OCI-LY1 (cell line): ENCODE measurements around the gene DNAJC15.

Experiments used
- H2AFZ ChIP-seq: fragments of 200-600 bp; sonication (generic), shearing (Covaris generic); 2 replicates; pipeline ENCODE4 v1.6.0; 2014; ENCODE audit warnings: antibody characterized with exemption, mild to moderate bottlenecking, low read length
- H3F3A ChIP-seq: fragments of 200-600 bp; sonication (generic), shearing (Covaris generic); 2 replicates; pipeline ENCODE4 v1.6.0; 2014; ENCODE audit warnings: mild to moderate bottlenecking, antibody characterized with exemption, low read length, moderate library complexity; ENCODE audit not compliant: insufficient read depth
- H3K27ac ChIP-seq: fragments of 200-600 bp; sonication (generic); 2 replicates; pipeline ENCODE4 v1.5.1; 2014; ENCODE audit warnings: low read length, mixed run types, mild to moderate bottlenecking, low read depth; ENCODE audit not compliant: poor library complexity, severe bottlenecking
- H3K27me3 ChIP-seq: fragments of 200-600 bp; sonication (generic); 2 replicates; pipeline ENCODE4 v1.6.0; 2014; ENCODE audit warnings: antibody characterized with exemption, mild to moderate bottlenecking, low read length, moderate library complexity; ENCODE audit not compliant: insufficient read depth
- H3K36me3 ChIP-seq: fragments of 200-600 bp; sonication (generic); 2 replicates; pipeline ENCODE4 v1.6.1; 2014; ENCODE audit warnings: mild to moderate bottlenecking, antibody characterized with exemption, low read length, moderate library complexity, mixed read lengths; ENCODE audit not compliant: insufficient read depth
- H3K4me1 ChIP-seq: fragments of 200-600 bp; sonication (generic); 2 replicates; pipeline ENCODE4 v1.5.1; 2014; ENCODE audit warnings: mild to moderate bottlenecking, low read length, moderate library complexity; ENCODE audit not compliant: insufficient read depth, severe bottlenecking
- H3K4me2 ChIP-seq: fragments of 200-600 bp; sonication (generic), shearing (Covaris generic); 2 replicates; pipeline ENCODE4 v1.6.1; 2014; ENCODE audit warnings: low read length
- H3K4me3 ChIP-seq: fragments of 200-600 bp; sonication (generic); 2 replicates; pipeline ENCODE4 v1.5.1; 2014; ENCODE audit warnings: low read length, low read depth, mild to moderate bottlenecking, mixed read lengths; ENCODE audit not compliant: poor library complexity, severe bottlenecking
- H3K79me2 ChIP-seq: fragments of 200-600 bp; shearing (Covaris generic); 2 replicates; pipeline ENCODE4 v1.6.1; 2016; ENCODE audit warnings: mixed run types, low read length, mixed read lengths; ENCODE audit not compliant: insufficient read depth
- H3K9ac ChIP-seq: fragments of 200-600 bp; sonication (generic), shearing (Covaris generic); 2 replicates; pipeline ENCODE4 v1.6.1; 2014; ENCODE audit warnings: mild to moderate bottlenecking, low read length, mixed read lengths
- H3K9me2 ChIP-seq: fragments of 200-600 bp; sonication (generic), shearing (Covaris generic); 2 replicates; pipeline ENCODE4 v1.6.1; 2014; ENCODE audit warnings: low read depth, mild to moderate bottlenecking, low read length, mixed read lengths
- H3K9me3 ChIP-seq: fragments of 200-600 bp; shearing (Covaris generic); 2 replicates; pipeline ENCODE4 v1.6.1; 2014; ENCODE audit warnings: low read length, mixed read lengths
- H4K20me1 ChIP-seq: fragments of 200-600 bp; sonication (generic), shearing (Covaris generic); 2 replicates; pipeline ENCODE4 v1.6.0; 2016; ENCODE audit warnings: mild to moderate bottlenecking, low read length; ENCODE audit not compliant: insufficient read depth
- EZH2 ChIP-seq: fragments of 200-600 bp; sonication (generic), shearing (Covaris generic); IDR thresholded peaks from 2 replicates; pipeline ENCODE4 v1.8.0; 2017; ENCODE audit warnings: borderline replicate concordance, mixed run types, mild to moderate bottlenecking, antibody characterized with exemption, low read length, moderate library complexity, mixed read lengths
- TF ChIP-seq, protein P1 (sequence below): fragments of 200-600 bp; sonication (generic), shearing (Covaris generic); IDR thresholded peaks from 2 replicates; pipeline ENCODE4 v1.5.1; 2017; ENCODE audit warnings: mild to moderate bottlenecking, antibody characterized with exemption, low read length, moderate library complexity, mixed read lengths

Gene DNAJC15

GRCh38 chr13:43145534-43146196 is 122.3 kb downstream of the DNAJC15 start:
- H3K4me1 ChIP-seq: peaks cover 6% of the 10 kb centered on the region
- TF ChIP-seq EZH2: no peak
- TF ChIP-seq, protein P1, sequence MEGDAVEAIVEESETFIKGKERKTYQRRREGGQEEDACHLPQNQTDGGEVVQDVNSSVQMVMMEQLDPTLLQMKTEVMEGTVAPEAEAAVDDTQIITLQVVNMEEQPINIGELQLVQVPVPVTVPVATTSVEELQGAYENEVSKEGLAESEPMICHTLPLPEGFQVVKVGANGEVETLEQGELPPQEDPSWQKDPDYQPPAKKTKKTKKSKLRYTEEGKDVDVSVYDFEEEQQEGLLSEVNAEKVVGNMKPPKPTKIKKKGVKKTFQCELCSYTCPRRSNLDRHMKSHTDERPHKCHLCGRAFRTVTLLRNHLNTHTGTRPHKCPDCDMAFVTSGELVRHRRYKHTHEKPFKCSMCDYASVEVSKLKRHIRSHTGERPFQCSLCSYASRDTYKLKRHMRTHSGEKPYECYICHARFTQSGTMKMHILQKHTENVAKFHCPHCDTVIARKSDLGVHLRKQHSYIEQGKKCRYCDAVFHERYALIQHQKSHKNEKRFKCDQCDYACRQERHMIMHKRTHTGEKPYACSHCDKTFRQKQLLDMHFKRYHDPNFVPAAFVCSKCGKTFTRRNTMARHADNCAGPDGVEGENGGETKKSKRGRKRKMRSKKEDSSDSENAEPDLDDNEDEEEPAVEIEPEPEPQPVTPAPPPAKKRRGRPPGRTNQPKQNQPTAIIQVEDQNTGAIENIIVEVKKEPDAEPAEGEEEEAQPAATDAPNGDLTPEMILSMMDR: no peak
- no peak overlapping the region for H3K9ac ChIP-seq
- H4K20me1 ChIP-seq: no peaks in the 10 kb centered on the region
- H3K9me2 ChIP-seq: no peaks in the 10 kb centered on the region
- no peaks in the 10 kb centered on the region for H3F3A ChIP-seq
- no peaks in the 10 kb centered on the region for H3K27me3 ChIP-seq
- no peaks in the 10 kb centered on the region for H3K36me3 ChIP-seq
- no peak overlapping the region for H3K27ac ChIP-seq
- H2AFZ ChIP-seq: no peak overlapping the region
- H3K79me2 ChIP-seq: no peaks in the 10 kb centered on the region
- no peaks in the 10 kb centered on the region for H3K9me3 ChIP-seq
- no peak overlapping the region for H3K4me2 ChIP-seq
- H3K4me3 ChIP-seq: no peak overlapping the region

GRCh38 chr13:43146400-43146799 is 123.0 kb downstream of the DNAJC15 start:
- Histone ChIP-seq H3K79me2 (no peaks in the 10 kb centered on the region), H3K9me2 (no peaks in the 10 kb centered on the region), H3K9ac (no peak overlapping the region), H3K27me3 (no peaks in the 10 kb centered on the region), H3K4me1 (peaks cover 6% of the 10 kb centered on the region), H3K4me2 (no peak overlapping the region), H2AFZ (no peak overlapping the region), H3K9me3 (no peaks in the 10 kb centered on the region), H3K4me3 (no peak overlapping the region), H4K20me1 (no peaks in the 10 kb centered on the region), H3K36me3 (no peaks in the 10 kb centered on the region), H3F3A (no peaks in the 10 kb centered on the region), H3K27ac (no peak overlapping the region)
- TF ChIP-seq EZH2: no peak
- TF ChIP-seq, protein P1: no peak

DNA sequence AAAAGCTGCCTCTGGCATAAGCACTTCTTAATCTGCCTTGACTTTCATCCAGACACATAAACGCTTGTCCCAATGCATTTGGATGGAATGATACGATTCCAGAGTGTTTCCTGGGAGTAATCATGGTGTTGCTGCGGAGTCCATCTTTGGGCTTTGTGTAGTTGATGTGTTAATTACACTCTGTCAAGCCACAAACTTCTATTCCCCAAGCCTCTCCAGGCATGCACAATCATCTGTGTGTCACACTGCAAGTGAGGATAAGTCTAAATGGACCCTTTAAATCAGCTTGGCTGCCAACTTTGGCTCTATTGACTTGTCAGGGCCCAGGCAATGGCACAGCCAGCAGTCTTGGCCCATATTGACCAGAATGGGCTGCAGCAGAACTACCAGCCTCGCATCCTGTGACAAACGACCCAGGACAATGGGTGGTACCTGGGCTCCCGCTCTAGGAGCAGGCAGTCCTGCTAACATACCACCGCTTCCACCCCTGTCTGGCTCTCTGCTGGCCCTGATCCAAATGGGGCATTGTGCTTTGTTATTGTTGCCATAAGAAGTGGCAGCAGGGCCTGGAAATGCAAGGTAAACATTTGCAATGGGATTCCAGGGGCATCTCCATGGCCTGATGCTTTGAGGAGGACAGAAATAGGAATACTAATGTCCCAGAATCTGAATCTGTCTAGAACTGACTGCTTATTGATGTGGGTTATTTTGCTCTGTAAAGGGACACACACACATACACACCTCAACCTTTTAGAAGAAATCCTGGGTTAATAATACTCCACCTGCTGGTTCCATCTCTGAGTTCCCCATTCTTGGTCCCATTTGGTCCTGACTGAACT is 127.2 kb downstream of the DNAJC15 start:
- Histone ChIP-seq H3K9me2 (no peaks in the 10 kb centered on the region), H3K27me3 (no peaks in the 10 kb centered on the region), H3K27ac (no peak overlapping the region), H3K79me2 (no peaks in the 10 kb centered on the region), H3K4me1 (peaks cover 3% of the 10 kb centered on the region), H4K20me1 (no peaks in the 10 kb centered on the region), H3F3A (no peaks in the 10 kb centered on the region), H3K4me3 (no peak overlapping the region), H3K4me2 (no peak overlapping the region), H3K9me3 (no peaks in the 10 kb centered on the region), H2AFZ (no peak overlapping the region), H3K9ac (no peak overlapping the region), H3K36me3 (no peaks in the 10 kb centered on the region)
- no peak for TF ChIP-seq EZH2
- TF ChIP-seq, protein P1: no peak
